NCI-H446 (cell line): Measurements from ENCODE around the gene MYO6.

Source experiments
- DNase-seq, 2 experiments: peaks; one replicate each; lab custom pipeline; 2025; lab: John Stamatoyannopoulos, UW

The MYO6 gene

DNA sequence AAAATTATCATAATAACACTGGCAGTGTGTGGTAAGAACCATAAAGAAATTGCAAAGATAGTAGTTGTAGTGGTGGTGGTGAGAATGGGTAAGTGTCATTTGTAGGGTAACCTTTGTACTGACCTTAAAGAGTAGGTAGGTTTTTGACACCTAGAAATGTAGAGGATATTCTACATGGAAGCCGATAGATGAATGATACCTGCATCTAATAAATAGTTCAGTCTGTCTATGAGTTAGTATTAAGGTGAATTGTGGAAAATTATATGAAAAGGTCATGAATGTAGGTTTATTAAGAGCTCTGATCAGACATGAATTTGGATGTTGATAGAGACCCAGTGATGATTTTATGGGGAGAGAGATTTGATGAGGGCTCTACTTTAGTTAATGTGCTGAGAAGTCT, 78.1 kb downstream of the MYO6 start:
- no peak for DNase-seq

DNA sequence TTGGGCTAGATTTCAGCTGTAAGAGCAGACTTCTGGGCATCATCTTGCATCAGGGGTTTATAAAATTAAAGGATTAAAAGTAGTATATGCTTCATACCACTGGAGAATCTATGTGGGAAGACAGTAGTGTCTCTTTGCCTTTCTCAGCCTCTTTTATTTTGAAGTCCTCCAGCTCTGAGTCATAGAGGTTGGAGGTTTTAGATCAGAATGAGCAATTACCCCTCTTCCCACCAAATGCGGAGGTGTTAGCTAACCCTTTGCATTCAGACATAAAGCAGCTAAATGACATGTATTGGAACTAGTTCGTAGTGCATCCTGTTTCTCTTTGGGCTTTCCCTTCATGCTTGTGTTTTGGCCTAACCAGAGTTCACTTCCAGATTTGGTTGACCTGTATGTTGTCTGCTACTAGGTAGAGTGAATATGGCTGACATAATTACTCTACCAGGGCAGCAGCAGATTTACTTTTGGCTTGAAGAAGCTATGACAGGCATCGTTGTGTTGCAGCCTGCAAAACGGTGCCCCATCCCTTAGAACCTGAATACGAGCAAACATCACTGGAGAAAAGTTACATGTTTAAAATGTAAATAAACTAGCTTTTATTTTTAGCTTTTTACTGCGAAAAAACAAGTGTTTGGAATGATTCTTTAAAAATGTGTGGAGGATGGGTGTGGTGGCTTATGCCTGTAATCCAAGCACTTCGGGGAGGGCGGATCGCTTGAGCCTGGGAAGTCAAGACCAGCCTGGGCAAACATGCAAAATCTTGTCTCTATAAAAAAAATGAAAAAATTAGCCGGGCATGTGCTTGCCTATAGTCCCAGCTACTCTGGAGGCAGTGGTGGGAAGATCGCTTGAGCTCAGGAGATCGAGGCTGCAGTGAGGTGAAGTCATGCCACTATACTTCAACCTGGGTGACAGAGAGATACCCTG, 82.2 kb downstream of the MYO6 start:
- DNase-seq, result no peak

- DNase-seq, result no peak
These were observed 85.4 kb downstream of the MYO6 start for GRCh38 chr6:75834447-75834846.

GRCh38 chr6:75842191-75842590, 93.2 kb downstream of the MYO6 start:
- no peak for DNase-seq

DNA sequence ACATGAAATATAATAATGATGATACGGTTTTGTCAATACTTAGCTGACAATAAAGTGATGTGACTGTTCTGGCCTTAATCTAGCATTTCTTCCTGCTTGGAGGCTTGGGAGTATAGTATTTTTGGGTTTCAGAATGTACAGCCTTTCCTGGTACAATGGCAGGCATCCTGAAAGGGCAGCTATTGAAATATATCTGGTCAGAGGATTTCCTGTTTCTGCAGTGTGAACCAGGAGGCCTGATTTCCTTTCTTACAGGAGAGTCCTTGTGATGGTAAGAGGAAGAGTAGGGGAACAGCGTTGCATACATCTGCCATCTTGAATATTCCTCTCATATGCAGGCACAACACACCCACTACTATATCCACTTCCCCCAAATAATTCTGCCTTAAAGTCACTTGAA, 93.7 kb downstream of the MYO6 start:
- DNase-seq, result no peak

GRCh38 chr6:75843396-75843795, 94.4 kb downstream of the MYO6 start:
- no peak for DNase-seq

DNA sequence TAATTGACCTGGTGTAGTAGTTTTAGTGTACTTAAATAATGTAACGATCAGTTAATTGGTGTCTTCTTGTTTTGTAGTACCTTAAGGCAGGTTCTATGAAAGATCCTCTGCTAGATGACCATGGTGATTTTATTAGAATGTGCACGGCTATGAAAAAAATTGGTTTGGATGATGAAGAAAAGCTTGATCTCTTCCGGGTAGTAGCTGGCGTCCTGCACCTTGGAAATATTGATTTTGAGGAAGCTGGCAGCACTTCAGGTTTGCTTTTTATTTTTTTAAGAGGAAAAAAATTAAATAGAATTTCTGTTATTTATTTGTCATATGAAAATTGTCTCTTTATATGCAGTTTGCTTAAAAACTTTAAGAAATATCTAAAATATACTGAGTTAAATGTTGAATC, 99.2 kb downstream of the MYO6 start:
- no peak for DNase-seq

DNA sequence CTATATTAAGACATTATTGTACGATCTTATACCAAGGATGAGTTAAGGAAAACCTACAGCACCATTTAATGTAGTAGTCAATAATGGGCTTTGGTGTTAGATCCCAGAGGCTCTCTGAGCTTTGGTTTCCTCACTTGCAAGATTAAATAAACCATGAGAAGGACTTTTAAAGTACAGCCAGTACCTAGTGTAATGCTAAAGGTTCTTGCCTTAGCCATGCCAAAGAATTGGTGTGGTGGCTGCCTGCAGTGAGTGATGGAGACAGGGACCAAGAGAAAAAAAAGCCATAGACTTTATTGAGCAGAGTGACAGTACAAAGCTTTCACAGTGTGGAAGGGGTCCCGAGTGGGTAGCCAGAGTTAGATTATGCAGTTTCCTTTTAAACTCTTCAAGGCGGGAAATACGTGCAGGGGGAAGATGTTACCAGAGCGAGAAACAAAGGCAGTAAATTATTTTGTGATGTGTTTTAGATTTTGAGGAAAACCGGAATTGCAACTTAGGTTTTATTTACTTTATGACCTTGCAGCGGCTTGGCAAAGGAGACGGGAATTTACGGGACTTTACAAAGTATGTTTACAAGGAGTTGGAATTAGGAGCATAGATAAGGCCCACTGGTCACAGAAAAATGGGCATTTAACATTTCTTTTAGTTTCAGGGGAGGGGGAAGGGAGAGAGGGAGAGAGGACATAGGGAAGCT, 100.4 kb downstream of the MYO6 start:
- no peak for DNase-seq

DNA sequence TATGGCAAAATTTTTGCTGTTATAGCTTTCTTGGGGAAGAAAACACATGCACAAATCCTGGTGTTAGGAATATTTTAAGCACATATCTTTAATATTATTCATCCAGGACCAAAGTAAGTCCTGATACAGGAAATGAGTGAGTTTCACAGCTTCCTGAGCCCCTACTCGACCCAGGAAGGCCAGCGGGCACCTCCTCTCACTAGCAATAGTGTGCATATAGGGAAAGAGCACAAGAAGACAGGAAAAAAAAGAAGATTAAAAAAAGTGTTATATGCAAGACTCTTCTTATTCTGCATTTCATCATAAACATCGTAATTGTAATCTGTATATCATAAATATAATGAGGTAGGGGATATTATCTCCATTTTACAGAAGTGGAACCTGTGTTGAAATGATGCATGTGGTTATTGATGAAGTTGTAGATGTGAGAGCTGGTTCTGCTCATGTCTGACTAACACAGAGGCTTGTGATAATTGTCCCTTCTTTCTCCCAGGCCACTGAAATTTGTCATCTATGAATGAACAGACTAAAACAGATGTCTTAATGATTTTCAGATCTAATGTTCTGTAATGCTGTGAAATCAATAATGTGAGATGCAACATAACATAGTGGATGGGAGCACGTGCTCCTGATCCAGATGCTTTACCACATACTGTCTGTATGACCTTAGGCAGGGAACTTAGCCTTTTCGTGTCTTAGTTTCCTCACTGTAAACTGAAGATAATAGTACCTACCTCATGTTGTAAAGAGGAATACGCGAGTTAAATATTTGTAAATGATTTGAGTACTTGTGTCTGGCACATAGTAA, 101.2 kb downstream of the MYO6 start:
- DNase-seq, result no peak

DNA sequence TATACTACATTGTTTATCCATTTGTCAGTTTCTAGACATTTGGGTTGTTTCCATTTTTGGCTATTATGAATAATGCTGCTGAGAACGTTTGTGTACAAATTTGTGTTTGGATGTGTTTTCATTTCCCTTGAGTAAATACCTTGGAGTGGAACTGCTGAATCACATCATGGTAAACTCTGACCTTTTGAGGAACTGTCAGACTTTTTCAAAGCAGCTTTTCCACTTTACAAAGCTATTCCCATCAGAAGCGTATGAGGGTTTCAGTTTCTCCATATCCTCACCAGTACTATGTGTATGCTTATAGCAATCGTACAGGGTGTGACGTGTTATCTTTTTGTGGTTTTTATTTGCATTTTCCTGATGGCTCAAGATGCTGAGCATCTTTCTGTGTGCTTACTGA, 103.7 kb downstream of the MYO6 start:
- DNase-seq, result no peak

GRCh38 chr6:75853806-75854205, 104.8 kb downstream of the MYO6 start:
- DNase-seq, result no peak

GRCh38 chr6:75855052-75855451, 106.0 kb downstream of the MYO6 start:
- DNase-seq, result peak in 1 of 2 experiments; percentile 24

GRCh38 chr6:75856902-75857301, 107.9 kb downstream of the MYO6 start:
- no peak for DNase-seq

DNA sequence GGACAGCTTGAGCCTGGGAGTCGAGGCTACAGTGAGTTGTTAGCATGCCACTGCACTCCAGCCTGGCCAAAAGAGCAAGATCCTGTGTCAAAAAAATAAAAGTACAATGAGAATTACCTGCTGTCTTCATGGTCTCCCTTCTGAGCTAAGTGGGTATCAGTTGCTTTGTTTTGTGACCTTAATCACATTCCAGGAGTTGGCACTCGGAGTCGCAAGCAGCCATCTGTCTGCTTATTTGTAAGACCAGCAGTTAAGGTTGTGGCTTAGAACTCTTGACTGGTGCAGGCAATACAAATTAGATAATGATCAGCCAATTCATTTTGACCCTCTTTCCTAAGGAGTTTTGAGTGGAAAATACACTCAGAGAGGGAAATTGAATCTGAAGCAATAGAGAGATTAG, 114.0 kb downstream of the MYO6 start:
- no peak for DNase-seq

DNA sequence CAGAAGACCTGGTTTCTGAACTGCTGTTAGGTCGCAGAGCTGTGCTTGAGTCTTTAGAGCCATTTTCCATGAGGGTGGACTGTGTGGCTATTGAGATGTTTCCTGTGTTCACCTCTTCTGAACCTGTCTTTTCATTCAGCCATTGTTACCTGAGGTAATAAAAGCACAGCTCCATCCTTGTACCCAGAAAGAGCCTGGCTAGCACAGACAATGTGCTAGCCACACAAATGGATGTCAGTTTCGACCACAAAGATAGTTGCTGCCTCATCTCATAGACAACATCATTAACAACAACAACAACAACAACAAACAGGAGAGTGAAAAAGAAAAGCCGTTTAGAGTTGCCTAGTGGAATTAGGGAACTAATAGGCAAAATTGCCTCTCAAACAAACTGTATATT, 114.7 kb downstream of the MYO6 start:
- no peak for DNase-seq

GRCh38 chr6:75864446-75864845, 115.4 kb downstream of the MYO6 start:
- DNase-seq, result no peak

DNA sequence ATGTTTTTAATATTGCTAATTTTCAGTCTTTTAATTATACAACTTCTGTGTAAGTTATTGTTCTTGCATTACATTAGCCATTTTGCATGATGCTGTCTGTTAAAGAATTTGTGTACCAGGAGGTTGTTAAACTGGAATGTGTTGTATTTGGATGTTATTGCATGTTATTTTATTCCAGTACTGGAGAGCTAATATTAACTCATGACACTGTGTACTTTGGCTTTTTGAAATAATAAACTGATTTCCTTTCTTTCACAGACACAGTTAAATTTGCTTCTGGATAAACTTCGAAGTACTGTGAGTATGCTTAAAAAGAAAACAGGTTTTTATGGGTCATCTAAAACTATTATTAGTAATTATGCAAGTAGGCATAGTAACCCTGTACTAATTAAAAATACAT, 121.3 kb downstream of the MYO6 start:
- DNase-seq, result no peak

GRCh38 chr6:75874224-75874623, 125.2 kb downstream of the MYO6 start:
- no peak for DNase-seq

GRCh38 chr6:75876152-75876551, 127.1 kb downstream of the MYO6 start:
- no peak for DNase-seq

DNA sequence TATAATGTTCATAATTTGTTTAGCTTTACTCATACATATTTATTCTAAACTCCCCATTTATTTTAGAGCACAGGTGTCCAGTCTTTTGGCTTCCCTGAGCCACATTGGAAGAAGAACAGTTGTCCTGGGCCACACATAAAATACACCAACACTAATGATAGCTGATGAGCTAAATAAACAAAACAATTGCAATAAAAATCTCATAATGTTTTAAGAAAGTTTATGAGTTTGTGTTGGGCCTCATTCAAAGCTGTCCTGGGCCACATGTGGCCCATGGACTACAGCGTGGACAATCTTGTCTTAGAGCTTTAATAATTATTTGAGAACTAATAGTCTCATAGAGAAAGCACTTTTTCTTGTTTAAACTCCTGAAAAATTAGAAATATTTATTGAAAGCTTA, 131.3 kb downstream of the MYO6 start:
- DNase-seq, result no peak

DNA sequence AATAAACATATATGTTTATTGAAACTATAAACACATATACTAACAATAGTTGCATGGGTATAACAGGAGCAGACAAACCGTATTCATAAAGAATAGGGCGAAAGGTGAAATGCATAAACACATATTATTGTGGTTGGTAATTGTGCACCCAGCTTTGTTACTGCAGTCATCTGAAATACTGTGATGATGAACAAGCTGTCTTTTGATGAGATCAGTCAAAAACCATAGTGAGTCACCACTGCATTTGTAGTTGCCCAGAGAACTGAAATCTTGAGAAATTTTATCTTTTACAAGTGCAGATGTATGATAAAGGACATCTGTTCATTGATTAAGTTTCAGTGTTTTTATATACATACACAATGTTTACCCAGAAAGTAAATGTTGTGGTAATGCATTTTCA, 133.7 kb downstream of the MYO6 start:
- DNase-seq, result no peak

- no peak for DNase-seq
These were observed 135.8 kb downstream of the MYO6 start for GRCh38 chr6:75884822-75885221.

DNA sequence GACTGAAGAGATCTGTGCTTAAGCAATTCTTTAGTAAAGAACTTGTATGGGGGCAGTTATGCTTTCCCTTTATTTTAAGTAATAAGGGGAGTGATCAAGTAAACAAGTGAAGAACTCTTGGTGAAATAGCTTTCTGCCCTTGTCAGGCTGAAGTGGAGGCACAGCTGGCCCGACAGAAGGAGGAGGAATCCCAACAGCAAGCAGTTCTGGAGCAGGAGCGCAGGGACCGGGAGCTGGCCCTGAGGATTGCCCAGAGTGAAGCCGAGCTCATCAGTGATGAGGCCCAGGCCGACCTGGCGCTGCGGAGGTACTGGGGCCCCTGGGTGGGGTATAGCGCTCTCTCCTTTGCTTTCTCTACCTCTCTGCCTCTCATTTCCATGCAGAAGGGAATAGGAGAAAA, 143.3 kb downstream of the MYO6 start:
- no peak for DNase-seq
